LNCaP clone FGC (cell line): ENCODE data around the gene TCAP.

Experiments
- DNase-seq: peaks from one replicate; pipeline ENCODE4 v3.0.0-alpha.2; 2011; ENCODE audit warnings: low read depth
- H3K4me3 ChIP-seq: 2 replicates; pipeline ENCODE4 v1.5.1; 2011; ENCODE audit warnings: mild to moderate bottlenecking, low read depth, low read length, control low read depth
- TF ChIP-seq, protein P1 (sequence below): IDR thresholded peaks from 2 replicates; pipeline ENCODE4 v1.5.1; 2012; ENCODE audit warnings: mild to moderate bottlenecking; ENCODE audit not compliant: control insufficient read depth, insufficient read depth; ENCODE audit errors: extremely low read depth

TCAP gene

DNA sequence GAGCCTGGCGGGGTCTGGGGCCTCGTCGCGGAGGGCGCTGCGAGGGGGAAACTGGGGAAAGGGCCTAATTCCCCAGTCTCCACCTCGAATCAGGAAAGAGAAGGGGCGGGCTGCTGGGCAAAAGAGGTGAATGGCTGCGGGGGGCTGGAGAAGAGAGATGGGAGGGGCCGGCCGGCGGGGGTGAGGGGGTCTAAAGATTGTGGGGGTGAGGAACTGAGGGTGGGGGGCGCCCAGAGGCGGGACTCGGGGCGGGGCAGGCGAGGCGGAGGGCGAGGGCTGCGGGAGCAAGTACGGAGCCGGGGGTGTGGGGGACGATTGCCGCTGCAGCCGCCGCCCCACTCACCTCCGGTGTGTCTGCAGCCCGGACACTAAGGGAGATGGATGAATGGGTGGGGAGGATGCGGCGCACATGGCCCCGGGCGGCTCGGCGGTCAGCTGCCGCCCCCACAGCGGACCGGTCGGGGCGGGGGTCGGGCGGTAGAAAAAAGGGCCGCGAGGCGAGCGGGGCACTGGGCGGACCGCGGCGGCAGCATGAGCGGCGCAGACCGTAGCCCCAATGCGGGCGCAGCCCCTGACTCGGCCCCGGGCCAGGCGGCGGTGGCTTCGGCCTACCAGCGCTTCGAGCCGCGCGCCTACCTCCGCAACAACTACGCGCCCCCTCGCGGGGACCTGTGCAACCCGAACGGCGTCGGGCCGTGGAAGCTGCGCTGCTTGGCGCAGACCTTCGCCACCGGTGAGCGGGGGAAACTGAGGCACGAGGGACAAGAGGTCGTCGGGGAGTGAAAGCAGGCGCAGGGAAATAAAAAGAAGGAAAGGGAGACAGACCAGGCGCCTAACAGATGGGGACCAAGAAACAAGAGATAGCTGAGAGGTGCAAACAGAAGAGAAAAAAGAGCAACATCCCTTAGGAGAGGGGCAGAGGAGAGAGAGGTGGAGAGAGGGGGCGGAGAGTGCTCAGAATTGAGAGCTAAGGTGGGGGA lies 3.1 kb downstream of the TCAP start, which contains the start of gene PNMT:
Gene PNMT (plus strand): TSS at position 509 of the 980 bp plus-strand sequence. CDS start 23 bp downstream, at position 532.
- no peak for DNase-seq
- no peak within 1 kb of the TSS for H3K4me3 ChIP-seq
- TF ChIP-seq, protein P1, sequence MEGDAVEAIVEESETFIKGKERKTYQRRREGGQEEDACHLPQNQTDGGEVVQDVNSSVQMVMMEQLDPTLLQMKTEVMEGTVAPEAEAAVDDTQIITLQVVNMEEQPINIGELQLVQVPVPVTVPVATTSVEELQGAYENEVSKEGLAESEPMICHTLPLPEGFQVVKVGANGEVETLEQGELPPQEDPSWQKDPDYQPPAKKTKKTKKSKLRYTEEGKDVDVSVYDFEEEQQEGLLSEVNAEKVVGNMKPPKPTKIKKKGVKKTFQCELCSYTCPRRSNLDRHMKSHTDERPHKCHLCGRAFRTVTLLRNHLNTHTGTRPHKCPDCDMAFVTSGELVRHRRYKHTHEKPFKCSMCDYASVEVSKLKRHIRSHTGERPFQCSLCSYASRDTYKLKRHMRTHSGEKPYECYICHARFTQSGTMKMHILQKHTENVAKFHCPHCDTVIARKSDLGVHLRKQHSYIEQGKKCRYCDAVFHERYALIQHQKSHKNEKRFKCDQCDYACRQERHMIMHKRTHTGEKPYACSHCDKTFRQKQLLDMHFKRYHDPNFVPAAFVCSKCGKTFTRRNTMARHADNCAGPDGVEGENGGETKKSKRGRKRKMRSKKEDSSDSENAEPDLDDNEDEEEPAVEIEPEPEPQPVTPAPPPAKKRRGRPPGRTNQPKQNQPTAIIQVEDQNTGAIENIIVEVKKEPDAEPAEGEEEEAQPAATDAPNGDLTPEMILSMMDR = peak; percentile 55

DNA sequence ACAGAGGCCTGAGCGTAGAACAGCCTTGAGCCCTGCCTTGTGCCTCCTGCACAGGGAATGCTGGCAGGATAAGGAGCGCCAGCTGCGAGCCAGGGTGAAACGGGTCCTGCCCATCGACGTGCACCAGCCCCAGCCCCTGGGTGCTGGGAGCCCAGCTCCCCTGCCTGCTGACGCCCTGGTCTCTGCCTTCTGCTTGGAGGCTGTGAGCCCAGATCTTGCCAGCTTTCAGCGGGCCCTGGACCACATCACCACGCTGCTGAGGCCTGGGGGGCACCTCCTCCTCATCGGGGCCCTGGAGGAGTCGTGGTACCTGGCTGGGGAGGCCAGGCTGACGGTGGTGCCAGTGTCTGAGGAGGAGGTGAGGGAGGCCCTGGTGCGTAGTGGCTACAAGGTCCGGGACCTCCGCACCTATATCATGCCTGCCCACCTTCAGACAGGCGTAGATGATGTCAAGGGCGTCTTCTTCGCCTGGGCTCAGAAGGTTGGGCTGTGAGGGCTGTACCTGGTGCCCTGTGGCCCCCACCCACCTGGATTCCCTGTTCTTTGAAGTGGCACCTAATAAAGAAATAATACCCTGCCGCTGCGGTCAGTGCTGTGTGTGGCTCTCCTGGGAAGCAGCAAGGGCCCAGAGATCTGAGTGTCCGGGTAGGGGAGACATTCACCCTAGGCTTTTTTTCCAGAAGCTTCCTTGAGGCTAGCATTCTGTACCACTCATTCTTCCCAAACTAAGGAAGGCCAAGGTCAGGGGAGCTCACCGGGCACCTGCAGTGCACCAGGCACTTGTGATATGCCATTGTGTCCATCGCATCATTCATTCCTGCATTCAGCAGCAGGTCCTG lies 5.0 kb downstream of the TCAP start:
- TF ChIP-seq, protein P1 = no peak
- DNase-seq = no peak
- no peak overlapping the region for H3K4me3 ChIP-seq

DNA sequence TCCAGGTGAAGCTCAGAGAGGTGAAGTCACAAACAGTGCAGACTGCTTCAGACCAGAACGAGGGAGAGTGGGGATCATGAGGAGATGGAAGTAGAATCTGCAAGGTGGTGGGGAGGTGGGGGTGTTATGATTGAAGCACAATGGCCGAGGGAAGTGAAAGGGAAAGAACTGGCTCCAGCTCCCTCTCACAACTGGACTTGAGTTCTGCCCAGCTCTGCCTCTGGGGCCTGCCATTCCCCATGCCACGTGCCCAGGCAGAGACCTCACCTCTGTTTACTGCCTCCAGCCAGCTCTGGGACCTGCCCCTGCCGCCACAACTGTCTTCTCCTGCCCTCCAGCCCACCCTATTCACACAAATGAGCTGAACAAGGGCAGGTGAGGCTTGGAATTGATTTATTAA lies 5.6 kb downstream of the TCAP start:
- no peak for DNase-seq
- TF ChIP-seq, protein P1 = no peak
- no peak overlapping the region for H3K4me3 ChIP-seq

DNA sequence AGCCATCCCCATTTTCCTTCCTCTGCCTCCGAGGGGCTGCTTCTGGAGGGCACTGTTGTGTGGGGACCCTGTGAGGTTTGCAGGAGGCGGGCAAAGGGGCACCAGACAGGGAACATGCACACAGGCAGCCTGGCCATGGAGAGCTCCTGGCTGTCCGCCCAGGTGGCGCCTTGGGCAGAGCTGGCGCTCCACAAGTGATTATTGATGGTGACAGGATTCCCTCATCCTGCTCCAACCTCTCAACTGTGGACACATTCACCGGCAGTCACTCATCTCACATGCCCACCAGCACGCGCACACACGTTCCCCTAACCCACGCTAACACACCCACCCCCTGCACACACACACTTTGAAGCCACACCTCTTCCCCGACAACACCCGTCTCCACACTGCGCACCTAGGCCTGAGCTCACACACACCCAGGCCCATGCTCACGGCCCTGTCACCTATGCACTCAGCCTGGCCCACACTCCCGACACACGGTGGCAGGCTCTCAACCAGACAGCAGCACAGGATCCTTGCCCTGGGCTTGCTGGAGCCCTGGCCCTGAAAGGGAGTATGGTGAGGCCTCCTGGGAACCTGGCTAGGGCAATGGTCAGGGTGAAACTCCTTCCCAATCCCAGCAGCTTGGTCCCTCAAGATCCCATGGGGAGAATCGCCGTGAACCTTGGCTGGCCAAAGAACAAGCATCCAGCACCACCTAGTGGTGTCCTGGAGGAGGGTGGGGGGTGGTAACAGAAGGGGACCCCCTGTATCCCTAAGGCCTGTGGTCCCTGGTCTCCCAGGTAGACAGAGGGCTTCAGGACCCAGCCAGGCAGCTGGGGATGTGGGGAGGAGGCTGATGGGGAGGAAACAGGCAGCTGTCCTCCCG lies 6.7 kb downstream of the TCAP start:
- no peak for DNase-seq
- TF ChIP-seq, protein P1 = peak; percentile 68
- no peak overlapping the region for H3K4me3 ChIP-seq

DNA sequence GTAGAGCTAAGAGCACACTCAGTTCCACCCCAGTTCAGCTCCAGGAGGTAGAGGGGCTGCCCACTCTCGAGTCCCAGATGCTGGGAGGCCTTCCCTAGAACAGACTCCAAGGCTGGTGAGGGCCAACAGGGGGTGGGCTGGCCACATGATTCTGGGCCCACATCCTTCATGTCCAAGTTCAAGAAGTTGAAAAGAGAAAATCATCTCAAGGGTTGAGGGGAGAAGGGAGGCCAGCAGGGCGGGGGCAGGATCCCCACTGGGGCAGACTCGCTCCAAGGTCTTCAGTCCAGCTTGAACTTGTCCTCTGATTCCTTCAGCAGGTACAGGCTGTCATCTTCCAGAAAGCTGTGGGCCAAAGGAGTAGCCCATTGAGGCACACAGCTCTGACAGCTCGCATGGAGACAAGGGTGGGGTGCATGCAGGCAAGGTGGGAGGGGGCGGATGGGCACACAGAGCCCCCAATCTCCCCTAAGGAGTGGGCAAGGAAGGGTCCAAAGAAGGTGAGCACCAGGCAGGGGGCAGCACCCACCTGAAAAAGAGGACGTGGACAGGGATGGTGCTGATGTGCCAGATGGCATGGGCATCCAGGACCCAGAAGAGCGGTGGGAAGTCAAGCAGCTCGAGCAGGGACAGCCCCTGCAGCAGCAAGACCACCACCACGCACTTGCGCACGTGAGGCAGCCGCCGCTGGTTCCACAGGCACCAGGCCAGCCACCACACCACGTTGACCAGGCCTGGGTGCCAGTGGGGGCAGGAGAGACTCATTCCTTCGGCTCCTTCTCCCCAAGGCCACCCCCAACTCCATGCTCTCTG lies 7.6 kb downstream of the TCAP start:
- H3K4me3 ChIP-seq = no peak overlapping the region
- no peak for DNase-seq
- TF ChIP-seq, protein P1 = no peak
